SK-N-DZ (cell line): ENCODE data around the gene LRRFIP2.
"Not testable (repeated sequence)": the region's sequence is repeated elsewhere in the genome, so short reads cannot be mapped to it uniquely, and the experiment has no call there.

Experiments used
- DNase-seq: peaks from one replicate; pipeline ENCODE4 v3.0.0-alpha.2; 2015; ENCODE audit warnings: low spot score

Gene LRRFIP2

DNA sequence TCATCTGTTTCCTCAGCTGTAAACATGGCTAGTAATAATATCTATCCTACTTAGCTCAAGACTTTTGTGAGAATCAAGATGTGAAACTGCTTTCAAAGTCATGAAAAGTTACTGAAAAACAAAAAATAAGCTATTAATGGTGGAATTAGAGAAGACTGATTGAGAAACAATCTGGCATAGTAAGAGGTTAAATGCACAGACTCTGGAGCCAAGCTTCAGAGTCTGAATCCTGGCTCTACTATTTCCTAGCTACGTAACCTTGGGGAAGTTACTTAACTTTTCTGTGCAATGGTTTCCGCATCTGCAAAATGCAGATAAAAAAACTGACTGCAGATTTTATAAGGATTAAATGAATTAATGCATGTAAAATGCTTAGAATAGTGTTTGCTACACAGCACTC, 28.8 kb downstream of the LRRFIP2 start:
- no peak for DNase-seq

DNA sequence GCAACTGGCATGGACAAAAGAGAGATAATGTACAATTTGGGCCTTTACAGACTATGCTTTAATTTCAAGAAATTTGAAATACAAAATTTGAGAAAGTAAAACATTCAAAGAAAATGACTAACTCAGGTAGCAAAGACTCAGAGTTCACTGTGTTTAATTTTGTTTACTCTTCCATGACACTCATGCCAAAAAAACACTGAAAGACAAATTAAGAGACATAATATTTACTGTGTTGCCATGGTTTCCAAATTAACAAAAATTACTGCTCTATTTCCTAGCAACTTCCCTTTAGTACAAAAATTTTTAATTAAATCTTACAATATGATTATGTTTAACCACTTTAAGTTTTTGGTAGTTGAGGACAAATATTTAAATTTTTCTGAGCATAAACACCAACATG, 29.6 kb downstream of the LRRFIP2 start:
- DNase-seq: no peak

DNA sequence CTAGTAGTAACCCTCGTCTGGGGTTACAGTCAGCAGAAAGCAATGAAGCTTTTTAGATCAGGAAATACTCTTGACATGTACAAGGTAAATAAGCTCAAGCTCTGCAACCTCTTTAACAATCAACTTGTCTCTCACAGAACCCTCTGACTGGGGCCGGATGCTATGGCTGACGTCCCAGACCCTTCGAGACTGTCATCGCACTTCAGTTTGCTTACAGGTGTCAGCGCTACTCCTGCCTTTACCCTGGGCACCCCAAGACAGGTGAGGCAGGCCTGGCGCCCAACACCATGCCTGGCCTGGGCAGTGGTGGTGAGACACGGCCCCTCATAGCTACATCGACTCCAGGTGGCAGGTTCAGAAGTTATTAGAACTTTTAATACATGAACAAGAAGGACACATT, 30.6 kb downstream of the LRRFIP2 start:
- DNase-seq: no peak

DNA sequence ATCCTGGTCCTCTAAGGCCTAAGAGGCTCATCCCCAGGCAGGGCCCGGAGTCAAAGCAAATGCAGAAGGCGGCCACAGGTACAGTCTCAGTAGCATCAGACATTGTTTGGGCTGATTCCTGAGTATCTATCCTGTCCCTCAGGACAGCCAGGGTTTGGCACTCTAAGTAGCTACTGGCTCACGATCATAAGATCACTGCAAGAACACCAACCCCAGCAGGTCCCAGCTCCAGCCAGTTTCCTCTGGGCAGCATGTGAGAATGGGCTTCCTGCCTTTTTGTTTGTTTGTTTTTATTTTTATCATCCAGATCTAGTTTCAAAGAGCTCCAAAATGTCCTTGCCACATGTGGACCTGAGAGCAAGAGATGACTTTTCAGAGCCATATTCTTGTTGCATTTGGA, 32.7 kb downstream of the LRRFIP2 start:
- DNase-seq: no peak

DNA sequence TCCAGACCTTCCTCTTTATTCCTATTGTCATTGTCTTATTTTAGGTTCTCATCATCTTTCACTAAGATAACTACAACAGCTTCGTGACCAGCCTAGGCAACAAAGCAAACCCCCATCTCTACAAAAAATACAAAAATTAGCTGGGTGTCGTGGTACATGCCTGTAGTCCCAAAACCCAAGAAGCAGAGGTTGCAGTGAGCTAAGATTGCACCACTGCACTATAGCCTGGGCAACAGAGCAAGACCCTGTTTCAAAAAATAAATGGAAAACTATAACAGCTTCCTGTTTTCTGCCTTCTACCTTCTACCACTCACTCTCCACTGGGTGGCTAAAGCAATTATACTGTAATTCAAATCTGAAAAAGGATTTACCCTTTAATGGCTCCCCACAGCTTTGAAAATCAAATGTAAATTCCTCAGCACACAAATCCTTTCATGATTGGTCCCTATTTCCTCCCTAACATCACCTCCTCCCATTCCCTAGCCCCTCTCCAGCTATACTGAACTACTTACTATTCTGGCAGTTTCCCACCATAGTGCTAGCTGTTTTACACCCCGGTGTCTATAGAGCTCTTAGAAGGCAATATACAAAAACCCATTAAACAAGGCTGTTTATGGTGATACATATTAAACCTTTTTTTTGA, 33.4 kb downstream of the LRRFIP2 start:
- DNase-seq: no peak

DNA sequence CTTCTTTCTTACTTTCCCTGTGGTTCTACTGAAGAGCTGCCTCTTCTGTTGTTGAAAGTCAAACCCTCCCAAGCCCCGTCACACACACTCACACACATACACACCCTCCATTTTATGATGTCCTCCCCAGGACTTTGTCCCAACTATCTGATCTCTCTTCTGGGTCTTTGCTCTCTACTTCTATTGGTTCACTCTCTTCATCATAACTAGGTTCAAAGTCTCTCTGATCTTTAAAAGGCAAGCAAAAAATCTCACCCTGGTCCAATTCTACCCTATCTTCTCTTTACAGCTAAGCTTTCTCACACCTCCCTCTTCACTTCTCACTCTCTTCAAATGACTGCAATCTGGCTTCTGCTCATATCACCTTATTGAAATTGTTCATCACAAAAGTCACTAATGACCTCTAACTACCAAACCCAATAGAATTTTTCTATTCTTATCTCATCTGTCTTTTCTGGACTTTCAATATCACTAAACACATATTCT, 34.8 kb downstream of the LRRFIP2 start:
- no peak for DNase-seq

DNA sequence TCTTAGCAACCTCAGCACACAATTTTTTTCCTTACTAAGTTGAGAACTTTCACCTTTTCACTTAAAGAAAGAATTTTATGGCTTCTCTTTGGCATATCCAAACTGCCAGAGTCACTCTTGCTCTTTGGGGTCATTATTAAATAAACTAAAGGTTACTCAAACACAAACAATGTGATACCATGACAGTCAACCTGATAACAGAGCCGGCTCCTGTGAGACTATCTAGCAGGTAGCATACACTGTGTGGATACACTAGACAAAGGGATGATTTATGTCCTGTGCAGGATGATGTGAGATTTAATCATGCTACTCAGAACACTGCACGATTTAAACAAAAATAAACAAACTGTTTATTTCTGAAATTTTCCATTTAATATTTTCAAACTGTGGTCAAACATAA, 35.6 kb downstream of the LRRFIP2 start:
- no peak for DNase-seq

DNA sequence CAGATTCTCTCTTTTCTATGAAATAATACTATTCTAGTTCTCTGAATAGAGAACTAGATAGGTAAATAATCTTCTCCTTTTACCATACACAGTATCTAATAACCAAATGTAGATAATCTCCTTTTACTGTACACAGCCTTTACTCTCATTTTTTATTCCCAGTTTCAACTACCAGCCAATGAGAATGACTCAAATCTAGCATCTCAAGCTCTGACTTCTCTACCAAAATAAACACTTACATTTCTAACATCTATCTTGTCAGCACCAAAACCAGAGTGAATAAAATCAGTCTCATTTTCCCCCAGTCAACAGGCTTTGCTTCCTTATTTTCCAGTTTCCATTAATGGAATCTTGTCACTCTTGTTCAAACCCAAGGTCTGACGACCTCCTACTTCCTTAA, 36.9 kb downstream of the LRRFIP2 start:
- DNase-seq: no peak

DNA sequence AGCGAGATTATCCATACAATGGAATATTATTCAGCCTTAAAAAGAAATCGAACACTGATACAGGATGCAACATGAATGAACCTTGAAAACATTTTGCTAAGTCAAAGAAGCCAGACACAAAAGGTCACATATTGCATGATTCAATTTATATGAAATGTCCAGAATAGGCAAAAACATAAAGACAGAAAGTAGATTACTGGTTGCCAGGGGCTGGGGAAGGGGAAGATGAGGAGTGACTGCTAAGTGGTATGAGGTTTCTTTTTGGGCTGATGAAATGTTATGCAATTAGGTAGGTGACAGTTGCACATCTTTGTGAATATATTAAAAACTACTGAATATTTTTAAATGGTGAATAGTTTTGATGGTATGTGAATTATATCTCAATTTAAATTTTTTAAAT, 38.3 kb downstream of the LRRFIP2 start:
- DNase-seq: no peak

DNA sequence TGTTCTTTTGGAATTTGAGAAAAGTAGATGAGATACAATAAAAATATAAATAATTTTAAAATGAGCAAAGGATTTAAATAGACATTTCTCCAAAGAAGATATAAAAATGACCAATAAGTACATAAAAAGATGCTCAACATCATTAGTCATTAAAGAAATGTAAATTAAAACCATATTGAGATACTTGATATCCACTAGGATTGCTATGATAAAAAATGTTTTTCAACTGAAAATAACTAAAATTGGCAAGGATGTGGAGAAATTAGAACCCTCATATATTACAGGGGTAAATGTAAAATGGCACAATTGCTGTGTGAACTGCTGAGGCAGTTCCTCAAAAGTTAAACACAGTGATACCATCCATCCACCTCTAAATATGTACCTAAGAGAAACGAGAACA, 38.8 kb downstream of the LRRFIP2 start:
- no peak for DNase-seq

DNA sequence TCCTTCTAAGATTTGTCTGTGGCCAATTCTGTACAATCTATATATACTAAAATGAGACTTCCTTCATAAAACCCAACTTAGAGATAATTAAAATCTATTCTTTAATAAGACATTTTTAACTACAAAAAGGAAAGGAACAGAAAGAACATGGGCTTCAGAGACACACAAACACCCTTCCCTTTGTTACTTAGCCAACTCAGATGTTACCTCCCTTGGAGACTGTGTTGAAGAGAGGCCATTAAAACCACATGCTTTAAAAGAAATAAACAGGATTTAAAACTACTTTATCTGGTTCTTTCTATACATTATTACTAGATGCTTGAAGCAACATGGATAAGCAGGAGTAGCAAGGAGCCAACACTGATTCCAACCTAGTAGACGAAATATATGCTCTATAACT, 42.0 kb downstream of the LRRFIP2 start:
- no peak for DNase-seq

DNA sequence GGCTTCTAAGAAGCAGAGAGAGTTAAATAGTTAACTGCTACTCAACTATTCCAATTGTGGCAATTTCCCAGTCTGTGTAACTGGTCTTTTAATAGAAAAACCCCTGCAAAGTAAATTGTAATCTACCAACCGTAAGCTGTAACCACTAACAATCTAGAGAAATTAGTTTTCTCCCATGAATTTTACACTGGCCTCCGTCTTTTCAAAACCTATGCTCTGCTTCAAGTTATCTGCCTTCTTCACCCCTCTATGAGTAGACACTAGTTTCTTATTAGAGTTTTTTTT, 42.6 kb downstream of the LRRFIP2 start:
- DNase-seq: no peak

DNA sequence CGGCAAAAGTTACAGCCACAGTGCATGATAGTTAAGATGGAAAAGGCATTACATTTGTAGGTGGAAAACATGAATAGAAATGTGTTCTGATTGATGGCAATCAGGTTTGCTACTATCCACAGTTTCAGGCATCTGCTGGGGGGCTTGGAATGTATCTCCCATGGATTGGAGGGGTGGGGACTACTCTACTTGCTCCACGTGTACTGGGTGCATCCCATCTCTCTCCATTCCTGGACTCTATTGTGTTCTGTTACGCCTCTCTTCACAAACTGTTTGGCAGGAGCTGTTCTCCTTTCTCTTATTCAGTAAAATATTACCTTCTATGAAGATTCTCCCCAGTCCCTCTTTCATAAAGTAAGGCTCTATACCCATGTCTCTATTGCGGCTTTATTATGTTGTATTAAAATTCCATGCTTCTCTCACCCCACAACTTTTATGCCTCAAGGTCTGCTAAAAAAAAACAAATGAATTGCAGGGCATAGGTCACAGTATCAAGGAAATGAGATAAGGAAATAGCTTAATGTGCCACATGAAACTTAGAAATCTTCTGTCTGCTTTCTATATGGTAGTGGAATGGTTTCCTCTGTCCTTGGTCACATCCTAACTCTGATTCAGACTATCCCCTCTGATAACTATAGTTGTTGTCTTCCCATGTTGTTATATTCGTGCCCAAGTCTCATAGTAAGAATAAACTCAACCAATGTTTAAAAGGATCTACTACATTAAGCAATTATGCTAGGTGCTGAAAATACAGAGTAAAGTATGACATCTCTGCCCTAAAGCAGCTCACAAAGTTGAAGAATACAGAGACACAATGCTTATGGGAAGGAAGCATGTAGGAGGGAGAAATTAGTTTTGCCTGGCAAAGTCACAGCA, 43.2 kb downstream of the LRRFIP2 start:
- no peak for DNase-seq

DNA sequence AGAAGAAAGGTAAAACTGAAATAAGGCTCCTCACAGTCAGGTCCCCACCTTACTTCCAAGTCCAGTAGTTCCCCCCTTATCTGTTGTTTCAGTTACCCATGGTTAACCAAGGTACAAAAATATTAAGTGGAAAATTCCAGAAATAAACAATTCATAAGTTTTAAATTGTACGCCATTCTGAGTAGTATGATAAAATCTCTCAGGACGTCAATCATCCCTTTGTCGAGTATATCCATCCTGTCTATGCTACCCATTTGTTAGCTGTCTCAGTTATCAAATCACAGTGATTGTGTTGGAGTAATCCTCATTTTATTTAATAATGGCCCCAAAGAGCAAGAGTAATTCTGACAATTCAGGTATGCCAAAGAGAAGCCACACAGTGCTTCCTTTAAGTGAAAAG, 43.9 kb downstream of the LRRFIP2 start:
- DNase-seq: no peak

DNA sequence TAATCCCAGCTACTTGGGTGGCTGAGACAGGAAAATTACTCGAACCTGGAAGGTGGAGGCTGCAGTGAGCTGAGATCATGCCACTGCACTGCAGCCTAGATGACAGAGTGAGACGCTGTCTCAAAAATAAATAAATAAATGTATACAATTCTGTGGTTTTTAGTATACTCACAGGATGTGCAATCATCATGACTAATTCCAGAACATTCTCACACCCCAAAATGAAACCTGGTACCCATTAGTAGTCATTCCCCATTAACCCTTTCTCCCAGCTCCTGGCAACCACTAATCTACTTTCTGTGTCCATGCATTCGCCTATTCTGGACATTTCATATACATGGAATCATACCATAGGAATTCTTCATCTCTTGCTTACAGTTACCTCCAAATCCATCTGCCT, 44.5 kb downstream of the LRRFIP2 start:
- no peak for DNase-seq

DNA sequence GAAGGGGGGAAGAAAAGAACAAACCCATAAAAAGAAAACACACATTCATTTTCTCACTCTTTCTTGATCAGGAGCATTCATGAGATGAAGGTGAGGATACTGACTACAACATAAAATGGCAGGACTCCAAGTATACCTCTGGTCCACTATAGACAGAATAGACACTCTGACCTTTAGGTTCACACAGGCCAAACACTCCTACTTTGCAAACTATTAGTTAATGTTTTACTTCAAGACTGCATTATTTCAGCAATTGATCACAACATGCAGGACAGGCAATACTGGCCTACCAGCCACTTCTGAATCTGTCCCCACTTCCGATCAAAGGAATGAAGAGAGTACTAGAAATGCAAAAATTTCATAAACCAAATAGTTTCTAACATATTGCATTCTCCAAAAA, 47.0 kb downstream of the LRRFIP2 start:
- DNase-seq: no peak

DNA sequence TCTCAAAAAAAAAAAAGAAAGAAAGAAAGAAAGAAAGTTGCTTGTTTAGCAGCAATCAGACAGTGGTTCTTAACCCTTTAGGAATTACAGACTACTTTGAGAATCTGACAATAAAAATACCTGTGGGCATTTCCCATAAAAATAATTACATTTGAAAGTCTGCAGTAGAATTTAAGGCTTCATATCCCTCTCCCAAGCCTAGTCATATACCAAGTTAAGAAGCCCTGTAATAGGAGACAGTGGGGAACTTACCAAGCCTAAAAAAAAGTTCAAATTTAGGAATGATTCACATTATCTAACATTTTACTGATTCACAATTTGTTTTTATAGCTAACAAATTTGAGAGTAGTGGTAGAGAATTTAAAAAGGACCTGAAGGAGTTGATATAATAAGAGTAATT, 47.5 kb downstream of the LRRFIP2 start:
- DNase-seq: no peak

DNA sequence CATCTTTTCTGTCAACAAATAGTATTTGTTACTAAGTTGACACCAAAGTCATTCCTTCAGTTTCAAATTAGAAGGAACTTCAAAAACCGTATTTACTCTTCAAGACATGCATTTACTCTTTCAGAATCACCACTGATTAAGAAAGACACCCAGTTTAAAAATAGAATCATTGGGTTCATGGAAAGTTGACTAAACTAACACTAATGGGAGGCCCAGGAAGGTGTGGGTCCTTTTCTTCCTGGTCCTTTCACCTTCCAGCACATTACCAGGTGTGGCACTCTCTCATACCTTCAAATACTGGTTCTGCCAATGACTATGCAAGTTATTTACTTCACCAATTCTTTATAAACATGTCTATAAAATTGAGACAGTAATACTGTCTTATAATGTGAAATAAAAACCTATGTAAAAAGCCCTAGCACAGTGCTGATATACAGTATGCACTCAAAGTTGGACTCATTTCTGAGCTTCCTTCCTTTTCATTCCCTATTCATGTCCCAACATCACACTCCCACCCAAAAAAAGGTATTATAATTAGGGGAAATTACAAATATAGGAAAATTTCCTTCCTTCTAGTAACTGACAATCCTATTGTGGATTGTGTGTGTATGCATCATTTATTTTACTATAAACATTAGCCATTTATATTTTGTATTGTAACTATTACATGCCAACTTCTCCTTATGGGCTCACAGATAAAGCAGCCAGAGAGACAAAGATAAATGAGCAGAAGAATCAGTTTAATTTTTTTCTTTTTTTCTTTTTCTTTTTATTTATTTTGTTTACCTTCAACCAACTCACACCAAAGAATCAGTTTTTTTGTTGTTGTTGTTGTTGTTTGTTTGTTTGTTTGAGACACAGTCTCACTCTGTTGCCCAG, 48.9 kb downstream of the LRRFIP2 start:
- DNase-seq: no peak

DNA sequence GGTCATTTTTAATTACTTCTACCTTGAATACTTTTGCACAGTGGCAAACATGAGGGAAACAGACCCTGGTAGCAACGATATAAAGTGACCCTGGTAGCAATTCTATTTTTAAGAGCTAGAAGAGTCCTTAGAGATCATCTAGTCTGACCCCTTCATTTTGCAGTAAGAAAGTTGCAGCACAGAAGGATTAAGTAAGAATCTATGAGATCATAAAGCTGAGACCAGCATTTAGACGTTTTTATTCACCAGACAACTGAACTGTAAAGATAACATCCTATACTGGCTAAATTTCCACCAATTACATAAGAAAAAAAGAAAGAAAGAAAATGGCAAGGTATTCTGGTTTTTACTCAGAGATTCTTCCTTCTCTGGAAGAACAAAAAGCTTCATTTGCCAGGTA, 49.9 kb downstream of the LRRFIP2 start:
- no peak for DNase-seq

DNA sequence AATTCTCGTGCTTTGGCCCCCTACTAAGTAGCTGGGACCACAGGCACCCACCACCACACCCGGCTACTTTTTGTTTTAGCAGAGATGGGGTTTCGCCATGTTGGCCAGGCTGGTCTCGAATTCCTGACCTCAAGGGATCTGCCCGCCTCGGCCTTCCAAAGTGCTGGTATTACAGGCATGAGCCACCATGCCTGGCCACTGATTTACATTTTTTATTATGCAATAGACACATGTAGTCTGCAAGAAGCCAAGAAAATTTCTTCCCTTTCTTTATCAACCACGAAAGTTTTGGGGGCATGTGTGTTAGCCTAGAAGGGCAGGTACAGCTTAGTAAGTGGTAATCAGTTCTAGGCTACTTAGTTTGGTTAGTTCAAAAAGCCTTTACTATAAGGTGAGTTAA, 51.1 kb downstream of the LRRFIP2 start:
- no peak for DNase-seq

DNA sequence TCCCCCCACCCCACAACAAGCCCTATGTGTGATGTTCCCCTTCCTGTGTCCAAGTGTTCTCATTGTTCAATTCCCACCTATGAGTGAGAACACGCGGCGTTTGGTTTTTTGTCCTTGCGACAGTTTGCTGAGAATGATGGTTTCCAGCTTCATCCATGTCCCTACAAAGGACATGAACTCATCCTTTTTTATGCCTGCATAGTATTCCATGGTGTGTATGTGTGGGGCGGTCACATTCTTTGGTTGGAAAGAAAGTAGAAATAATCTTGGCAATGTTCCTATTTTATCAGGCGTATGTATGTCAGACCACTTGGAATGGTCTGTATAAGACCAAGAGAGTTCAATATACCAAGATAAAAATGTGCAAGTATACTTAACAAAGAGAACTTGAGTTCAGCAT, 52.3 kb downstream of the LRRFIP2 start:
- not testable (repeated sequence) for DNase-seq

DNA sequence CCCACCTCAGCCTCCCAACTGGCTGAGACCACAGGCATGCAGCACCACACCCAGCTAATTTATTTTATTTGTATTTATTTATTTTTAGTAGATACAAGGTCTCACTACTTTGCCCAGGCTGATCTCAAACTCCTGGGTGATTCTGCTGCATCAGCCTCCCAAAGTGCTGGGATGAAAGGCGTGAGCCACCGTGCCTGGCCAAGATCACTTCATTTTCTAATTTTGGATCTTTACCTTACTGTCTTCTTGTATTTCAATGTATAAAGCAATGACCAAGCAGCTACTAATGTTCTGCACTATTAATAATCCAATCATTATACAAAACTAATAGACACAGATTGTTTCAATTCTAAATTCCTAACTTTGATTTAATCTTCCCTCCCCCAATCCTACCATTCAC, 56.2 kb downstream of the LRRFIP2 start:
- DNase-seq: no peak

DNA sequence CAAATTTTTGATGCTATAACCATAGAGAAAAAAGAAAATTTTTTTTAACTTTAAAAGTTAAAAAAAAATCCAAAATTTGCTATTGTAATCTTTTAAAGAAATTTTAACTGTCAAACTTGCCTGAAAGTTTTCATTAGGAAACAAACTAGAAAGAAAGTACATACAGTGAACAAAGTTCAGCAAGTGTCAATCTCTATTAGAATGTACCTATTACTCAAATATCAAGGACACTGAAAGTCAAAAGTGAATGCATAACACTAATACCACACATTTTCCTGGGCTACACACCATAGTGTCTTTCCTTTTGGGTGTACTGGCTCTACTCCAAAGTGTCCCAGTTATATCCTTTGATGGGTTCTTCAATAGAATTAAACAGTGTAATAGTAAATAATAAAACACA, 56.8 kb downstream of the LRRFIP2 start:
- no peak for DNase-seq
